GM20431 (cell line): ENCODE measurements around the gene ENTPD6.
"Not testable (repeated sequence)": the region's sequence is repeated elsewhere in the genome, so short reads cannot be mapped to it uniquely, and the experiment has no call there.

ENCODE experiments used
- in situ Hi-C: fragments of 300-500 bp; cut with MseI, MboI; formaldehyde crosslinking; loops from one replicate; pipeline ENCODE4 v1.15.0; 2020; ENCODE audit warnings: low sequenced_read_pairs; ENCODE audit not compliant: unreplicated experiment

Gene ENTPD6

DNA sequence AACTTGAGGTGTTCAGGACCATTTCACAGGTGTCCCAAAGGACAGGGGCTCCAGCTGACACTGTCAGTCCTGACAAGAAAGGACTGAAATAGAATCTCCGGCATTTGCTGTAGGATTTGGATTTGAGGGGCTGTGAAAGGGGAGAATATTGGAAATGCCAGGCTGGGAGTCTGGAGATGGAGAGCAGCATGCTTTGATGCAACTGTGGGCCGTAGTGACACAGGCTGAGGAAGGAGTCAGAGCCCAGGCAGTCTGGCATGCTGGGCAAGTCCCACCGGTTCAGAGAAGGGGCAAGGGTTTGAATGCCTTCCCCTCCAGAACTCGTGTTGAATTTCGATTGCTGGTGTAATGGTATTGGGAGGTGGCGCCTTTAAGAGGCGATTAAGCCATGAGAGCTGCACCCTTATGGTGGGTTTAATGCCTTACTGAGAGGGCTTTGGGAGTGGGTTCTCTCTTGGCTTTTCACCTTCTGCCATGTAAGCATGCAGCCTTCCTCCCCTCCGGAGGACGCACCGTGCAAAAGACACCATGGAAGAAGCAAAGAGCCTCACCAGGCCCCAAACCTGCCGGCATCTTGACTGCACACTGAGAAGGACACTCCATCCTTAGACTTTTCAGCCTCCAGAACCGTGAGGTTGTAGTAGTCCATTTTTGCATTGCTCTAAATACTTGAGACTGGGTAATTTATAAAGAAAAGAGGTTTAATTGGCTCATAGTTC is 43.0 kb downstream of the ENTPD6 start:
- in situ Hi-C loops = no loop called here

DNA sequence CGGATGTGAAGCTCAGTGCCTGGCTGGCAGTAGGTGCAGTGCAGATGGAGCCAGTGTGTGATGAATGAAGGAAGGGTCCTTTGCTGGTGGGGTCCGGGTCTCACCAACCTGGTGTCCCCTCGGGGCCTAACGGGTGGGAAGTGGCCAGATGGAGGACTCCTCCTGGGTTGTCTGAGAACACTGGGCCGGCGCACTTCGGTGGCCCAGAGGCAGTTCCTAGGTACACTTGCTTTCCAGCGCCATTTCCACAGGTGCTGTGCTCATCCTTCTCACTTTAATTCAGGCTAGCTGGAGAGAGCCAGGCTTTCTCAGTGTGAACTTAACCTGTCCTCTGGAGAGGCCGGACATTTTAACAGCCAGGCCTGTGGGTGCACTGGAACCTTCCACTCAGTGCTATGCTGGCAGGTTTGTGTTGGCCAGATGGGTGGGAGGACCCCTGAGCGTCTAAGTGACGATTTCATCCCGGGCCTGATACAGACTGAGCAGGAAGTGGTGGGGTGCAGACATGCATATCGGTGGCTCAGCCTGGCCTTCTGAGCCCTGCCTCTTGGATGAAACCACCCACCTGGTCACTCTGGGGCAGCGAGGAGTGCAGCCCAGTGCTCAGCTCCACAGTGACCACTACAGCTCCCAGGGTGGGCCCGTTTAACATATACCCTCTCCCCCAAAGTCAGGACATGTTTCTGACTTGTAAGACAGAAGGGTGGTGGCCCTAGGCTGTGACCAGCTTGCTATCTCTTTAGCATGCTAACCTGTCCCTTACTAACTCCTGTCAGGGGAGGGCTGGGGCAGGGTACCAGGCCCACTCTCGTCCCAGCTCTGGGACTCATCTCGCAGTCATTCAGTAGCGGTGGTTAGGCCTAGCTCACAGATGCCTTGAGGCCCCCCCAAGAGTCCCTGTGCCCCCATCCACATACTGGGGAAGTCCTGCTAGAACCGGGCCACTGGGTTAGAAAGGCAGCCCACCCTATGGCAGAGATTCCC is 44.2 kb downstream of the ENTPD6 start:
- in situ Hi-C loops = no loop called here

DNA sequence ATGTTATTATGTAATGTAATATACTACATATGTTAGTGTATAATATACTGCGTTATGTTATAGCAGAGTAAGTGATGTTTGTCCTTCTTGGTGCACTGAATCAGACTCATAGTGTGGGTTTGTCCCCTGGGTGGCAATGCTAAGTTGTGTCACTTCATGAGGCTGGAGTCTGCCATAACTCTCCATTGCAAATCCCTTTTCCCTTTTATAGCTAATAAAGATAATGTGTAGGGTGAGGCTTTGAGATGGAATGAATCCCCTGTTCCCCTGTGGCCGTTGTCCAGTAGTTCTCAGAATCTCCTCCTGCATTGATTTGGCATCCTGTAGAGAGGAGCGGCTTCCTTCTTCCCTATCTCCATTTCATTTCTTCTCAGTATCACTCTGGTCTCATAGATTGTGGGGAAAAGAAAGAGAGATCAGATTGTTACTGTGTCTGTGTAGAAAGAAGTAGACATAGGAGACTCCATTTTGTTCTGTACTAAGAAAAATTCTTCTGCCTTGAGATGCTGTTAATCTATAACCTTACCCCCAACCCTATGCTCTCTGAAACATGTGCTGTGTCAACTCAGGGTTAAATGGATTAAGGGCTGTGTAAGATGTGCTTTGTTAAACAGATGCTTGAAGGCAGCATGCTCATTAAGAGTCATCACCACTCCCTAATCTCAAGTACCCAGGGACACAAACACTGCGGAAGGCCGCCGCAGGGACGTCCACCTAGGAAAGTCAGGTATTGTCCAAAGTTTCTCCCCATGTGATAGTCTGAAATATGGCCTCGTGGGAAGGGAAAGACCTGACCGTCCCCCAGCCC is 45.5 kb downstream of the ENTPD6 start:
- in situ Hi-C loops = not testable (repeated sequence)

DNA sequence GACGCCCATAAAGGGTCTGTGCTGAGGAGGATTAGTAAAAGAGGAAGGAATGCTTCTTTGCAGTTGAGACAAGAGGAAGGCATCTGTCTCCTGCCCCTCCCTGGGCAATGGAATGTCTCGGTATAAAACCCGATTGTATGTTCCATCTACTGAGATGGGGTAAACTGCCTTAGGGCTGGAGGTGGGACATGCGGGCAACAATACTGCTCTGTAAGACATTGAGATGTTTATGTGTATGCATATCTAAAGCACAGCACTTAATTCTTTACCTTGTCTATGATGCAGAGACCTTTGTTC is 46.1 kb downstream of the ENTPD6 start:
- in situ Hi-C loops = not testable (repeated sequence)

DNA sequence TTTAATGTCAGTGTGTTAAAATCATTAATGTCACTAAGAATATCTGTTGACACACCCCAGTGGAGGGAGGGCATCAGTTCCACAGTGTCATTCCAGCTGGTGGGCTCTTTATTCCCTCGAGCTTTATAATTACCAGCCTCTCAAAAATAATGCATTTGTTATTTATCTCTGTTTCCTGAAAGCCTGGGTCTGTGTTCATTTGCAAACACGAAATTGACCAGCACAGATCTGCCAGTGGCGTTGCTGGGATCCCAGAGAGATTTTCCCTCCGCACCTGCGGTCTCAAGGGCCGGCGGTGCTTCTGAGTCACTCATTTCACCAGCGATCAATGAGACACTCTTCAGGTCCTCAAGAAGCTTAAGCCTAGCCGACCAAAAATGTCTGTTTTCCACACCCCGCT is 46.7 kb downstream of the ENTPD6 start:
- in situ Hi-C loops = no loop called here

DNA sequence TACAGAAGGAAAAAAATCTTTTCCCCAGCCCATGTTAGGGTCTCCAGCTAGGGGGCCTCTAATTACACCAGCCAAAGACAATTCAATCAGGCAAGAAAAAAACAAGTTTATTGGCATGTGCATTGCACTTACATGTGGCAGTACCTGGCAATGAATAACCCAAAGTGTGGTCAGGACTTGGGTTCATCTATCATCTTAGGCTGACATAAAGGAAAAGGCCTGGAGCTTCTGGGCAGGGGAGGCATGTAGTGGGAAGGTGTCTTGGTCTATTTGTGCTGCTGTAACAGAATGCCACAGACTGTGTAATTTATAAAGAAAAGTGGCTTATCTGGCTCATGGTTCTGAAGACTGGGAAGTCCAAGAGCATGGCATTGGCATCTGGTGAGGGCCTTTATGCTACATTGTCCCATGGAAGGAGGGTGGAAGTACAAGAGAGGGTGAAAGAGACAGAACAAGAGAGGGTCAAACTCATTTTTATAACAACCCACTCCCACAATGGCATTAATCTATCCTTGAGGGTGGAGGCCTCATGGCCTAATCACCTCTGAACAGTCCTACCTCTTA is 48.0 kb downstream of the ENTPD6 start:
- in situ Hi-C loops = no loop called here

DNA sequence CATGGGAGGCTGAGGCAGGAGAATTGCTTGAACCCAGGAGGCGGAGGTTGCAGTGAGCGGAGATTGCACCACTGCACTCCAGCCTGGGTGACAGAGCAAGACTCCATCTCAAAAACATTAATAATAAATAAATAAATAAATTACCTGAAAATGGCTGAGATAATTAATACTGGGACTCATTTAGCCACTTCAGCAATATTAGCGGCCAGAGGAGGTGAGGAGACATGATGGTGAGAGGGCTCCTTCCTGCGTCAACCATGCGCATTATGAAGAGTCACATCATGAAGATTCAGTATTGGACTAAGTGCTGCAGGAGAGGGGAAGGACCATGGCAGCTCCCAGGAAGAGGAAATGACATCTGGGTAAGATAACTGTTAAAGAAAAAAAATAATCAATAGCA is 49.5 kb downstream of the ENTPD6 start:
- in situ Hi-C loops = no loop called here

DNA sequence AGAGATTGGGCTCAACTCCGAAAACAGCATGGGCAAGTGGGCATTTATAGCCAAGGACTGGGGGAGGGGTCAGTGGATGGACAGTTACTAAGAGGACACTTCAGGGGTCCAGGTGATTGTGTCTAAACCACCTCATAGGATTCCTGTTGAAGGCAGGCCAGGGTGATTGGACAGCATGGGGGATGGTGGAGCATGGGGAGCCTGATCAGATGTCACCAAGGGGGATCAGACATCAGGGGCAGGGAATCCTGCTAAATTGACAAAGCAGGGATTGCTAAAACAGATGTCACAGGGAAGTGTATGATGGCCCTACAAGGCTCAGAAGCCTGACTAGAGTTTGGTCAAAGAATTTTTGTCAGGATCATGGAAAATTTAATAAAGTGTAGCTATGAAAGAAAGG is 49.9 kb downstream of the ENTPD6 start:
- in situ Hi-C loops = no loop called here

DNA sequence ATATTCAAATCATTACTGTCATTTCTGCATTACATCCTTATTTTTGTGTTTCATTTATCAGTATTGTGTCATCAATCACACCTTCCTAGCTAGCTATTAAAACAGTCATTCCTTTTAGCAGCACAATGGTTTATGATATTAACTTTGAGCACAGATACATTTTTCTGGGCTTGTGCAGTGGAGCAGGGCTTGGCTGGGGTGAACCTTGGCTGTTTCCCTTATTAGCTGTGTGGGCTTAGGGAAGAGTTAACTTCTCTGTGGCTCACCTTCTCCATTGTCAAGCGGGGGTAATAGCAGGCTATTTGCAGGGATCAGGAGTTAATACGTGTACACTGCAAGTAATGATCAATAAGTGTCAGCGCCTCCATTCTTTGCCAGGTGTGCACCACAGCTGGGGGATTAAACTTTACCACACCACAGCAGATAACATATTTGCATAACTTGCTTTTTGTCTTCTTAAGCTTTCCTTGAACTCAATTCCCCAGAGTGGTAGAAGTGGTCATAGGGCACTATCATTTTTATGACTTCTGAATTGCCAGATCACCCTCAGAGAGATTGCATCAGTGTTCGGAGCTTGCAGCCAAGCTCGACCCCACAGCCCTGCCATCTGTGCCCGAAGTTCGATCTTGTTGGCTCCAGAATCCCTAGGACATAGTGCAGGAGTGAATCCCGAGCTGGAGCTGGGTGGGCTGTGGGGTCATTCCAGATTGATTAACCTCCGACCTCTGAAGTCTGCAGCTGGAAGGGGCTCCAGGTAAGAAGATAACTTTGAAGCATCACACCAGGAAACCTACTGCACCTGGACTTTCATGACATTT is 50.9 kb downstream of the ENTPD6 start:
- in situ Hi-C loops = no loop called here

DNA sequence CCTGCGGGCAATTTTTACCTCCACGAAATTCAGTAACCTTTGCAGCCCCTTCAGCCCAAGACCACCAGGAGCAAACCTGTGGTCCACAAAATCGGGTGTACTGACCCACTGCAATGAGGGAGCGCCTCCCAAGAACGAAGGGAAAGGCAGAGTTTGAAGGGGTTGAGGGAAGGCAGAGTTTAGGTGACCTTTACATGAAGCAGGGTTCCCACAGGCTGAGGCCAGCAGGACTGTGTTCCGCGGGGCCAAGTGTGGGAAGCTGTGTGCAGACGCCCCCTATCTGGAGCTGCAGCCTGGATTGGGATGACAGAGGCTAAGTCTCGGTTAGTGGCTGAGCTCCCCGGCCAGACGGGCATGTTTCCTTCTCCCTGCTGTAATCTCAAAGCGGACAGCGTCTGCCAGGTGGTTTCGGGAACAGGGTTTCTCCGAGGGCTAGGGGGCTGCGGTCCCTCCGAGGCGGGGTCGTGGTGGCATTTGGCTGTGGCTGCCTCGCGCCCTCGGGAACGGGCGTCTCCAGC is 51.5 kb downstream of the ENTPD6 start:
- in situ Hi-C loops = no loop called here

DNA sequence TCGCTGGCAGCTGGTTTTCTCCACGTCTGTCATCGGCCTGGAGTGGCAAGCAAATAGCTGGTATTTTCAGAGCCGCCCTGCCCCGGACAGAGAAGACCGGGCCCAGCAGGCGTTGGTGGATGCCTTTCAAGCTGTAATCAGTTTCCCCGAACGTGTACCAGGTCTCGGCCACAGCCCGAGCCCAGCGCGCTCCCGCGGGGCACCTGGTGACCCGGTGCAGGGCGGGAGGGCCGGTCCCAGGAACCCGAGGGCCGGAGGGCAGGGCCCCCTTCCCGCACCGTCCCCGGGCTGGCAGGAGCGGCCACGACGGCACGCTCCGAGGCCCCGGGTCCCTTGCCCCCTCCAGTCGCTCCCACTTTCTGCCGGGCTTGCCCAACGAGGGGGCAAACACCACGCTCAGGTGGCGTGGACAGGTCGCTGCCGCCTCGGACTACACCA is 52.0 kb downstream of the ENTPD6 start:
- in situ Hi-C loops = no loop called here

DNA sequence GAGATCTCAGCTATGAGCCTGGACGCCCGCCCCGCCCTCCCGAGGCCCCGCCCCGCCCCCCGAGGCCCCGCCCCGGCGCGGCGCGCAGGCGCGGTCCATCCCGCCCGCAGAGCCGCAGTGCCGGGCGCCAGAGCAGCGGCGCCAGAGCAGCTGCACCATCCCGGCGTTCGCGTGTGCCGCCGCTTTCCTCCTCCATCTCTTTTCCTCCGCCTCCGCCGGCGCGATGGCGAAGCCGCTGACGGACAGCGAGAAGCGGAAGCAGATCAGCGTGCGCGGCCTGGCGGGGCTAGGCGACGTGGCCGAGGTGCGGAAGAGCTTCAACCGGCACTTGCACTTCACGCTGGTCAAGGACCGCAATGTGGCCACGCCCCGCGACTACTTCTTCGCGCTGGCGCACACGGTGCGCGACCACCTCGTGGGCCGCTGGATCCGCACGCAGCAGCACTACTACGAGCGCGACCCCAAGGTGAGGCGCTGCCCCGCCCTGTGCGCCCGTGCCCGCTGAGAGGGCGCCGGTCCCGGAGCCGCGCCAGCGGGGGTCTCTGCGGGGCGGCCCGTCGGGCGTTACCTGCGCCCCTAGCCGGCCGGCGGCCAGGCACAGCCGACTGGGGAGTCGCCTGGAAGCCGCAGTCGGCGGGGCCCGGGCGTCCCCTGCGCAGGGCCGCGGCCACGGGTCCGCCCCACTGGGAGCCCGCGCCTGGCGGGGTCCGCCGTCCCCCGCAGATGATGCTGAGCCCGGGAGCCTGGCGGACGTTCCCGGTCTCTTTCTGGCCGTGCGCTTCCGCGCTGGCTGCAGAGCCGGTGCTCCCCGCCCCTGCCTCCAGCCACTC is 52.7 kb downstream of the ENTPD6 start, which contains the start of gene PYGB:
Gene PYGB, plus strand, starts transcription at position 130 of the 830 bp plus-strand sequence. Its CDS starts 94 bp downstream, at position 224.
- in situ Hi-C loops = no loop called here

DNA sequence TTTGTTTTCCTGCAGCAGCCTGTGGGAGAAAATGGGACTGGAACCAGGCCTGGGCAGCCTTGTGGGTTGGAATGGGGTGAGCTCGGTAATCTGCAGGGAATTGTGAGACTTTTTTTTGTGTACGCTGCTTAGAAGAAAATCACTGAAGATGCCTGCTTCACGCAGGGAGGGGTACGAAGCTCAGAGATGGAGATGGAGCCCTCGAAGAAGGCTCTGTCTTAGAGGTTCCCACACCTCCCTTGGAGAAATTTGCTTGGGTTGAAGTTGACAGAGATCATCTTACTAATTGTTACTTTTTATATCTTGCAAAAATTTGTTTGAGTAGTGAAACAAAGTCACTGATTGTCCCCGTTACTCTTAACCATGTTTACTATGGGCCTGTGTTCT is 53.3 kb downstream of the ENTPD6 start:
- in situ Hi-C loops = no loop called here

DNA sequence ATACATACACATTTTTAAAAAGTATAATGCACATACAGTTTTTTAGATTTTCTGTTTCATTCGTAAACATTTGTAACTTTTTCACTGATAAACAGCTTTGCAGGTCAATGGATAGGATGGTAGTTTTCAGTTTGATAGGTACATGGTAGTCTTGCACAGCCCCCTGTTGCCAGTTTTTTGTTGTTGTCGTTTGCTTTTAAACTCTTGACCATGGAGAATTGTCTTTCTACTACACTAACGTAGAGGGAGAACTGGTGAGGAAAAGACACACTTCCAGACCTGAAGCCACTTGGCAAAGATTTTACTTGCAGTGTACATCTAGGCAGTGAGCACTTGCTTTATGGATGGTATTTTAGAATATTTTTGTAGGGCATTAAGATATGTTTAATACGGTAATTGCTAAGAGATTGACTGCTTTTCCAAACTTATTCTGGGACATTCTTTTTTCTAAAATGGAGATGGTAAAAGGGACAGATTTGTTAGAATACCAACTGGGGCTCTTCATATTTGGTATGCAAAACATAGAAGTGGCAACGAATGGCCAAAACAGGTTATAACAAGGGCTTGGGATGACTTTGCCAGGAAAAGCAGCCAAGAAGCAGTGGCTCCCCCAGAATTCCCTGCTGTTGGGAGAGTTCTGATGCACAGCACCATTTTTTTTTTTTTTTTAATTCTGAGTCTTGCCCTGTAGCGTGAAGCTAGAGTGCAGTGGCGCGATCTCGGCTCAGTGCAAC is 53.9 kb downstream of the ENTPD6 start:
- in situ Hi-C loops = no loop called here

DNA sequence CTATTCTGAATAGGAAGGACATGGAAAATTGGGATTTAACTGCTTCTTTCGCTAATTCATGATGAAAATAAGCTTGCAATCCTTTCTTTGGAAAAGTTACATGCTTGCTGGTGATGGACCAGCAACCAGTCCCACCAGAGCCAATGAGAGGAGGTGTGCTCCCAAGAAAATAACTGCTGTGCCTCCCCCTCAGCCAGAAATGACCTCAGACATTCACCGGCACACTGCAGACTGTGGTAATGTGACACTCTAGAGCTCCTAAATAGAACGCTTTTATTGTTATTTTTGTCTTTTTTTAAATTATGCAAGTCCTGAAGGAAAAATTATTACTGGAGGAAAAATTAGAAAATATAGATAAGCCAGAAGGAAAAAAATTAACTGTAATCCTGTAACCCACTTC is 55.0 kb downstream of the ENTPD6 start:
- in situ Hi-C loops = no loop called here

DNA sequence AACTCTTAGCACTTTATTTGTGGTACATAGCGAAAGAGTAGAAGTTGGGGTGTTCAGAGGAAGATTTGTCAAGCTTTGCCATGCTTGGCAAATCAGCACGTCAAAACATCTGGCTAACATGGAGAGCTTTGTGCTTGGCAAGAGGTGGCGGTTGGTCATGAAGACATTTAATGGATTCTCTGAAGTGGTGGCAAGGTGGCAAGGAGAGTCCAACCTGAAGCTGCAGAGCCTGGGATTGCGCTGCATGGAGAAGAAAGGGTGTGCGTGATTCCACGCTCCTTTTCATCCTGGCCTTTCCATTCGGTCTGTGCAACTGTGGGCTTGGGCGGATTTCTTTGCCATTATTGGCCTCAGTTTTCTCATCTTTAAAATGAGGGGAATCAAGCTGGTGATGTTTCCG is 55.5 kb downstream of the ENTPD6 start:
- in situ Hi-C loops = no loop called here

DNA sequence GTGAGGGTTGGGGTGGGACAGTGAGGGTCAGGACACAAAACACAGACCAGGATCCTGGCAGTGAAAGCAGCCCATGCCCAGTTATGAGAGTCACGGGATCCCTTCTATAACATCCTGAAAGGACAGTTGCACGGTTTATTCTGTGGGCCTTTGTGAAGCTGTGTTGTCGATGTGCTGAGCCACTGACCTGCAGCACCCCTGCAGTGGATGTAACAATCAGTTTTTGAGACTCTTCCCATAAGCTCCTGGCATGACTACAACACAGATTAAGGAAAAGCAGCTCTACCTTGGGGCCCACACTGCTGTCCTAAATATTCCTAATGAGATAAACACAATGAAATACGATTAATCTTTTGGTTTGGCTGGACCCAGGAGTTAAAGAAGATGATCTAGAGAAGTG is 56.0 kb downstream of the ENTPD6 start:
- in situ Hi-C loops = no loop called here

DNA sequence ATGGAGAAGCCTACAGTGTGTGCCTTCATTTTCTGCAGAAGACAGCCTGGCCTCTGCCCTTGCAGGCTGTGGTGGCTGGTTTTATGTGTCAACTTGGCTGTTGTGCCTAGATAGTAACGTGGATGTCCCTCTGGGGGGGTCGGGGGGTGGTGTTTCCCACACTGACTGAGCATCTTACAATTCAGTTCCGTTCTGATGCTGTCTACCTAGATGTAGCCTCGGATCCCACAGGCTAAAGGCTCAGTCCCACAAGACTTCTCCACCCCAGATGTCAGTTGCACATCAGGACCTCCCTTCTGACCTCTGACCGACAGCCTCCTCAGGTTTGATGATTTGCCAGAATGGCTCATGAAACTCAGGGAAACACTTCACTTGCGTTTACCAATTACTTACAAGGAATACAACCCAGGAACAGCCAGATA is 56.7 kb downstream of the ENTPD6 start:
- in situ Hi-C loops = no loop called here
